Lung (tissue), 12 donors: ENCODE data around the gene ATP13A2. TPM values are rescaled to one million over a fixed set of nuclear protein-coding genes. Genes with fewer than 3 reads are reported as not detected.

ENCODE experiments used
- ATAC-seq: fragments of 200-7000 bp; cut with Tn5 transposase; one replicate; pipeline ENCODE4 v1.9.1; 2020; ENCODE audit warnings: moderate number of reproducible peaks; ENCODE audit not compliant: insufficient read depth, low FRiP score
- DNase-seq, 3 donors: peaks; one replicate each; pipeline ENCODE4 v3.0.0-alpha.2; 2013 to 2017
- H3K27ac ChIP-seq, 2 donors: one replicate each; pipeline ENCODE4 v1.5.1; 2013; ENCODE audit warnings: mild to moderate bottlenecking in 2 of 2, moderate library complexity in 2 of 2, control low read depth in 1 of 2, inconsistent platforms in 1 of 2, low read depth in 1 of 2, low read length in 1 of 2
- H3K27me3 ChIP-seq, 3 donors: one replicate each; pipeline ENCODE4 v1.5.1; 2013; ENCODE audit warnings: low read length in 2 of 3; ENCODE audit not compliant: control insufficient read depth in 3 of 3, insufficient read depth in 3 of 3
- H3K36me3 ChIP-seq, 4 donors: one replicate each; pipeline ENCODE4 v1.5.1; 2013; ENCODE audit warnings: low read length in 4 of 4, mild to moderate bottlenecking in 1 of 4, moderate library complexity in 1 of 4; ENCODE audit not compliant: control insufficient read depth in 4 of 4, insufficient read depth in 4 of 4
- H3K4me1 ChIP-seq, 5 donors: one replicate each; pipeline ENCODE4 v1.5.1; 2013; ENCODE audit warnings: low read length in 5 of 5, mild to moderate bottlenecking in 2 of 5, moderate library complexity in 1 of 5; ENCODE audit not compliant: control insufficient read depth in 5 of 5, insufficient read depth in 5 of 5
- H3K4me3 ChIP-seq: one replicate; pipeline ENCODE4 v1.5.1; 2013; ENCODE audit warnings: mild to moderate bottlenecking, control low read depth, moderate library complexity
- H3K9ac ChIP-seq, 2 donors: one replicate each; pipeline ENCODE4 v1.5.1; 2013; ENCODE audit warnings: low read length in 2 of 2, control low read depth in 1 of 2; ENCODE audit not compliant: insufficient read depth in 1 of 2
- H3K9me3 ChIP-seq, 4 donors: one replicate each; pipeline ENCODE4 v1.5.1; 2013; ENCODE audit warnings: low read length in 3 of 4, mild to moderate bottlenecking in 1 of 4, moderate library complexity in 1 of 4; ENCODE audit not compliant: control insufficient read depth in 4 of 4, insufficient read depth in 3 of 4
- WGBS, 2 donors: extraction: QIAGEN DNeasy Blood & Tissue Kit; methylation state at CpG; one replicate each; pipeline ENCODE4 v1.1.7; 2013; 5-methylcytosine and 5-hydroxymethylcytosine counted together
- polyA plus RNA-seq, 2 donors: library from polyadenylated mRNA; stranded (reverse); fragments of 200-250 nt; gene quantifications; one replicate each; pipeline ENCODE4 v1.2.1, GENCODE V29; 2013
- total RNA-seq, 2 donors: library from RNA; depleted of rRNA in 1 of 2; stranded (reverse); fragments of >200 nt in 1 of 2; gene quantifications; one replicate each; pipeline ENCODE4 v1.2.1, GENCODE V29; 2014 to 2021
- TF ChIP-seq, protein P1 (sequence below): IDR thresholded peaks from 2 replicates; pipeline ENCODE4 v1.5.1; 2012; ENCODE audit warnings: mild to moderate bottlenecking; ENCODE audit errors: control extremely low read depth, extremely low read depth
- donor health status: control.
- donor health status: control.
- donor health status: Bipolar disorder and iron deficiency.
- donor health status: healthy.
- donor health status: DM: yes; HTN: yes; CAD: no.

ATP13A2 gene
- total and polyA plus RNA-seq, 4 donors, result 20.2 to 50.6 (median 33.3) TPM

- Histone ChIP-seq H3K9ac (no peak overlapping the region), H3K36me3 (peaks cover 0 to 42% (median 10%) of the 10 kb centered on the region in 4 donors), H3K4me1 (peaks cover 0 to 9% (median 0%) of the 10 kb centered on the region in 5 donors), H3K4me3 (no peak overlapping the region), H3K27ac (no peak overlapping the region), H3K27me3 (no peaks in the 10 kb centered on the region), H3K9me3 (no peaks in the 10 kb centered on the region)
- TF ChIP-seq, protein P1, sequence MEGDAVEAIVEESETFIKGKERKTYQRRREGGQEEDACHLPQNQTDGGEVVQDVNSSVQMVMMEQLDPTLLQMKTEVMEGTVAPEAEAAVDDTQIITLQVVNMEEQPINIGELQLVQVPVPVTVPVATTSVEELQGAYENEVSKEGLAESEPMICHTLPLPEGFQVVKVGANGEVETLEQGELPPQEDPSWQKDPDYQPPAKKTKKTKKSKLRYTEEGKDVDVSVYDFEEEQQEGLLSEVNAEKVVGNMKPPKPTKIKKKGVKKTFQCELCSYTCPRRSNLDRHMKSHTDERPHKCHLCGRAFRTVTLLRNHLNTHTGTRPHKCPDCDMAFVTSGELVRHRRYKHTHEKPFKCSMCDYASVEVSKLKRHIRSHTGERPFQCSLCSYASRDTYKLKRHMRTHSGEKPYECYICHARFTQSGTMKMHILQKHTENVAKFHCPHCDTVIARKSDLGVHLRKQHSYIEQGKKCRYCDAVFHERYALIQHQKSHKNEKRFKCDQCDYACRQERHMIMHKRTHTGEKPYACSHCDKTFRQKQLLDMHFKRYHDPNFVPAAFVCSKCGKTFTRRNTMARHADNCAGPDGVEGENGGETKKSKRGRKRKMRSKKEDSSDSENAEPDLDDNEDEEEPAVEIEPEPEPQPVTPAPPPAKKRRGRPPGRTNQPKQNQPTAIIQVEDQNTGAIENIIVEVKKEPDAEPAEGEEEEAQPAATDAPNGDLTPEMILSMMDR, result no peak
- ATAC-seq (no peak), DNase-seq (no peak)
- WGBS, 2 donors, result 95 to 96% methylated on average over 19 of the region's 19 CpGs
Measured at GRCh38 chr1:17005365-17005740, 6.4 kb downstream of the ATP13A2 start.

DNA sequence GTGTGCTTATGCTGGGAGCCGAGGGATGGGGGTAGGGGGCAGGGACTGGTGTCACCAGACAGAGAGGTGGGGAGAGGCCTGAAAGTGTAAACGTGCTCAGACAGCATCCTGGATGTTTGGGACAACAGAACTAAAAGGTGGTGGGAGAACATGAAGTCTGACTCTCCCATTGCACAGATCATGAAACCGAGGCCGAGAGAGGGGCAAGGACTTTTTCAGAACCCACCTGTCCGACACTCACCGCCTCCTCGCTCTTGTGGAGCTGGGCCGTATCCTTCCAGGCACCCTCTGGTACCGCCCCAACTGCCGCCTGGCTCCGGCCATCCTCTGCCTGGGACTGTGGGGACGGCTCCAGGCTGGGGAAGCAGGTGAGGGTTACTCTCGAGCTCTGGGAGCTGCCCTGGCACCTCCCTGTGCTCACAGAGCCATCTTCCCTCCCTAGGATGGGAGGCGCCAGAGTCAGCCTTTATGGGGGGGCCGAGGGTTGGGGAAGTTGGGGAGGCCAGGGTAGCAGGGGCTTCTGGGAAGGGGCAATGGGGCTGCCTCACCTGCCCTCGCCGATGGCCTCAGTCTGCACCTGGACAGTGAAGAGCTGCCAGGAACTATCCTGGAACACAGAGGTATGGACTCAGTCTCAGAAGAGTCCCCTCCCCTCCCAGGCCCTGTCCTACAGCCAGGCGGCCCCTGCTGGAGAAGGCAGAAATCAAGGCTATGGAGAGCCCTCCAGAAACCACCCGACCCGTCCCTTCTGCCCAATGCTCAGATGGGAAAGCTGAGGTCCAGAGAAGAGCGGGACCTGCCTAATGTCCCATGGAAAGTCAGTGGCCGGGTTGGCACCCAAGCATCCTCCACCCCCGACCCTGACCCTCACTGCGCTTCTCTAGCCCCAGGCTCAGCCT, 7.0 kb downstream of the ATP13A2 start:
- TF ChIP-seq, protein P1, result no peak
- Histone ChIP-seq H3K9ac (no peak overlapping the region), H3K27me3 (no peaks in the 10 kb centered on the region), H3K4me3 (no peak overlapping the region), H3K9me3 (no peaks in the 10 kb centered on the region), H3K4me1 (peaks cover 0 to 3% (median 0%) of the 10 kb centered on the region in 5 donors), H3K36me3 (peaks cover 0 to 47% (median 10%) of the 10 kb centered on the region in 4 donors), H3K27ac (no peak overlapping the region)
- WGBS, 2 donors, result 95 to 96% methylated on average over 24 of the region's 24 CpGs
- ATAC-seq, result no peak
- no peak for DNase-seq

DNA sequence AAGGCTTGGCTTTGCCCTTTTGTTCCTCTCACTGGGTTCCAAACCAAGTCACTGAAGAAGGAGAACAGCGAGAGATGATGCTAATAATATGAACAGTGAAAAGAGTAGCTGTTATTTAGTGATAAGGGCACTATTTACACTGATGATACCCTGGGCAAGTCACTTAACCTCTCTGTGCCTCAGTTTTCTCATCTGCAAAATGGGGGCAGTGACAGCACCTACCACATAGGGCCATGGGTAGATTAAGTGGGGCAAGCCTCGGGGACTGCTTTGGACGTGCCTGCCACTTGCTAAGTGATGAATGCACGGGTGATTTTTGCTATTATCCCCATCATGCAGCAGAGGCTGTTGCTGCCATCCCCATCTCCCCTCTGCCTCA, 9.2 kb downstream of the ATP13A2 start:
- DNase-seq, result no peak
- Histone ChIP-seq H3K27ac (no peak overlapping the region), H3K9ac (no peak overlapping the region), H3K36me3 (peaks cover 0 to 60% (median 15%) of the 10 kb centered on the region in 4 donors), H3K4me3 (no peak overlapping the region), H3K4me1 (no peaks in the 10 kb centered on the region), H3K27me3 (no peaks in the 10 kb centered on the region), H3K9me3 (no peaks in the 10 kb centered on the region)
- no peak for ATAC-seq
- 96 to 97% methylated on average over 4 of the region's 4 CpGs for WGBS, 2 donors
- TF ChIP-seq, protein P1, result no peak
